Measurements from ENCODE around the gene CACTIN. TPM values are rescaled to one million over a fixed set of nuclear protein-coding genes. Genes with fewer than 3 reads are reported as not detected.

The CACTIN gene
- total and polyA plus RNA-seq, 2 of the 4 experiments (the other 2 are of a cell fraction) = 10.8 to 19.5 TPM

DNA sequence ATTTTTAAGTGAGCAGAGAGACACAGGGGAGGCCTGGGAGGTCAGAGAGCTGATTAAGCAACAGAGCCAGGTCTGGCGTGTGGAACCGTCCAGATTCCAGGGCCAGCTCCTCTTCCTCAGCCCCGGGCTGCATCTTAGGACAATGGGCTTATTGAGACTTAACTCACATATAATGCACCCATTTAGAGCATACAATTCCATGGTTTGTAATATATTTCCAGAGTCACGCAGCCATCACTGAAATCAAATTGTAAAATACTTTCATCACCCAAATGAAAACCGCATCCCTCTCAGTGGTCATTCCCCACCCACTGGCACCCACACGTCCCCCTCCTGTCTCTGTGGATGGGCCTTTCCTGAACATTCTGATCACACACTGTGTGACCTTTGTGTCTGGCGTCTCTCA is 56.0 kb downstream of the CACTIN start:
- ChIA-PET POLR2A (ENCODE audit: unreplicated experiment) (no interaction called here), CTCF (interaction anchor here (0.7 to 1.1 kb wide), 2 partner anchors 26 to 683 kb away, joined by 3 read pairs; no protein-coding TSS in a partner anchor)
- Histone ChIP-seq H3K9ac (ENCODE audit: low read depth, low read length) (no peak overlapping the region), H3K9me1 (ENCODE audit: insufficient read depth, low read length) (peaks cover 4% of the 10 kb centered on the region), H3K18ac (ENCODE audit: low read depth, low read length) (no peak overlapping the region), H3K14ac (replicated peaks; ENCODE audit: low read depth, low read length) (no peak overlapping the region), H3K56ac (ENCODE audit: extremely low read depth, insufficient read depth, low read length) (no peak overlapping the region), H2AFZ (replicated peaks; ENCODE audit: low read length, poor library complexity) (no peak overlapping the region), H3K9me3 (ENCODE audit: control insufficient read depth, insufficient read depth, low read length) (no peaks in the 10 kb centered on the region), H2AK9ac (replicated peaks; ENCODE audit: low read depth, low read length, poor library complexity) (no peak overlapping the region), H3K23ac (ENCODE audit: low read depth, low read length) (no peak overlapping the region), H2AK5ac (ENCODE audit: low read depth, low read length) (no peak overlapping the region), H3K36me3 (ENCODE audit: control insufficient read depth, insufficient read depth, low read length) (peaks cover 7% of the 10 kb centered on the region; the same call in 1 of the 2 replicates), H2BK15ac (ENCODE audit: low read depth, low read length) (no peak overlapping the region), H2BK120ac (ENCODE audit: low read depth, low read length) (no peak overlapping the region), H3K4me1 (ENCODE audit: control insufficient read depth, insufficient read depth, low read length) (no peaks in the 10 kb centered on the region), H3K4me2 (ENCODE audit: low read depth, low read length) (no peak overlapping the region), H4K91ac (ENCODE audit: insufficient read depth, low read depth, low read length) (no peak overlapping the region), H3K27ac (ENCODE audit: insufficient read depth, low read length) (no peak overlapping the region), H3K4me3 (ENCODE audit: insufficient read depth, low read depth, low read length) (no peak overlapping the region), H4K5ac (ENCODE audit: low read depth, low read length) (no peak overlapping the region), H3K4ac (ENCODE audit: low read depth, low read length) (no peak overlapping the region), H3K79me1 (ENCODE audit: low read depth in 1 of 2, low read length in 2 of 2) (peaks cover 7 to 22% of the 10 kb centered on the region in 2 experiments; a peak in 3 of 4 replicates), H4K8ac (ENCODE audit: low read depth in 2 of 2, low read length in 2 of 2) (no peak overlapping the region), H2BK5ac (ENCODE audit: low read depth, low read length, poor library complexity, severe bottlenecking) (no peak overlapping the region), H4K20me1 (ENCODE audit: insufficient read depth, low read length) (peaks cover 10% of the 10 kb centered on the region; the same call in 1 of the 2 replicates), H3K27me3 (ENCODE audit: control insufficient read depth, insufficient read depth, low read length) (no peaks in the 10 kb centered on the region), H2BK20ac (ENCODE audit: low read depth, low read length) (no peak overlapping the region)
- TF ChIP-seq SMC3 (IDR thresholded peaks at IDR 0.05; ENCODE audit: low read depth, low read length) (no peak), ELK1 (IDR thresholded peaks at IDR 0.05; ENCODE audit: borderline replicate concordance, low read depth, low read length) (no peak), FOS (IDR thresholded peaks at IDR 0.05; ENCODE audit: low read depth, low read length) (no peak), POLR2A (IDR thresholded peaks at IDR 0.05; ENCODE audit: low read depth, low read length) (no peak), NFE2L2 (IDR thresholded peaks at IDR 0.05; ENCODE audit: low read depth, low read length) (no peak), CEBPB (IDR thresholded peaks at IDR 0.05; ENCODE audit: low read depth, low read length) (no peak), RAD21 (IDR thresholded peaks at IDR 0.05; ENCODE audit: low read length) (no peak), USF2 (IDR thresholded peaks at IDR 0.05; ENCODE audit: low read depth, low read length) (no peak), RCOR1 (IDR thresholded peaks at IDR 0.05; ENCODE audit: insufficient replicate concordance, low read length) (no peak), MAFK (IDR thresholded peaks at IDR 0.05; ENCODE audit: low read depth, low read length) (no peak)
- TF ChIP-seq, protein P1, sequence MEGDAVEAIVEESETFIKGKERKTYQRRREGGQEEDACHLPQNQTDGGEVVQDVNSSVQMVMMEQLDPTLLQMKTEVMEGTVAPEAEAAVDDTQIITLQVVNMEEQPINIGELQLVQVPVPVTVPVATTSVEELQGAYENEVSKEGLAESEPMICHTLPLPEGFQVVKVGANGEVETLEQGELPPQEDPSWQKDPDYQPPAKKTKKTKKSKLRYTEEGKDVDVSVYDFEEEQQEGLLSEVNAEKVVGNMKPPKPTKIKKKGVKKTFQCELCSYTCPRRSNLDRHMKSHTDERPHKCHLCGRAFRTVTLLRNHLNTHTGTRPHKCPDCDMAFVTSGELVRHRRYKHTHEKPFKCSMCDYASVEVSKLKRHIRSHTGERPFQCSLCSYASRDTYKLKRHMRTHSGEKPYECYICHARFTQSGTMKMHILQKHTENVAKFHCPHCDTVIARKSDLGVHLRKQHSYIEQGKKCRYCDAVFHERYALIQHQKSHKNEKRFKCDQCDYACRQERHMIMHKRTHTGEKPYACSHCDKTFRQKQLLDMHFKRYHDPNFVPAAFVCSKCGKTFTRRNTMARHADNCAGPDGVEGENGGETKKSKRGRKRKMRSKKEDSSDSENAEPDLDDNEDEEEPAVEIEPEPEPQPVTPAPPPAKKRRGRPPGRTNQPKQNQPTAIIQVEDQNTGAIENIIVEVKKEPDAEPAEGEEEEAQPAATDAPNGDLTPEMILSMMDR (conservative IDR thresholded peaks at IDR 0.05; ENCODE audit: low read depth, low read length) = no peak
- no TSS peak for BruUV-seq (replicated peaks)
- no peak for ATAC-seq (ENCODE audit: low read depth)
- no peak for DNase-seq
- WGBS, 2 experiments (ENCODE audit: extremely low coverage in 2 of 2, insufficient read length in 1 of 2) = 90% methylated on average over 4 of the region's 7 CpGs; no CpG with 5 or more reads in 1 of the 2 experiments
- intact Hi-C loops (cut with micrococcal nuclease) = no loop called here
- dilution Hi-C loops (cut with HindIII; ENCODE audit: low sequenced_read_pairs, unreplicated experiment) = no loop called here
- in situ Hi-C loops (cut with MboI; ENCODE audit: low sequenced_read_pairs) = no loop called here

Data from IMR-90 (cell line).